ENCODE data around the gene LEPROT. TPM values are rescaled to one million over a fixed set of nuclear protein-coding genes. Genes with fewer than 3 reads are reported as not detected.

Gene LEPROT
- total RNA-seq, 2 experiments from 2014 or later = 11.3 to 12.6 TPM

GRCh38 chr1:65425697-65426096 is 5.2 kb downstream of the LEPROT start:
- TF ChIP-seq, protein P1, sequence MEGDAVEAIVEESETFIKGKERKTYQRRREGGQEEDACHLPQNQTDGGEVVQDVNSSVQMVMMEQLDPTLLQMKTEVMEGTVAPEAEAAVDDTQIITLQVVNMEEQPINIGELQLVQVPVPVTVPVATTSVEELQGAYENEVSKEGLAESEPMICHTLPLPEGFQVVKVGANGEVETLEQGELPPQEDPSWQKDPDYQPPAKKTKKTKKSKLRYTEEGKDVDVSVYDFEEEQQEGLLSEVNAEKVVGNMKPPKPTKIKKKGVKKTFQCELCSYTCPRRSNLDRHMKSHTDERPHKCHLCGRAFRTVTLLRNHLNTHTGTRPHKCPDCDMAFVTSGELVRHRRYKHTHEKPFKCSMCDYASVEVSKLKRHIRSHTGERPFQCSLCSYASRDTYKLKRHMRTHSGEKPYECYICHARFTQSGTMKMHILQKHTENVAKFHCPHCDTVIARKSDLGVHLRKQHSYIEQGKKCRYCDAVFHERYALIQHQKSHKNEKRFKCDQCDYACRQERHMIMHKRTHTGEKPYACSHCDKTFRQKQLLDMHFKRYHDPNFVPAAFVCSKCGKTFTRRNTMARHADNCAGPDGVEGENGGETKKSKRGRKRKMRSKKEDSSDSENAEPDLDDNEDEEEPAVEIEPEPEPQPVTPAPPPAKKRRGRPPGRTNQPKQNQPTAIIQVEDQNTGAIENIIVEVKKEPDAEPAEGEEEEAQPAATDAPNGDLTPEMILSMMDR (IDR thresholded peaks at IDR 0.05) = no peak
- no peak overlapping the region for H3K4me3 Mint-ChIP-seq
- no peaks in the 10 kb centered on the region for H3K9me3 Mint-ChIP-seq
- H3K36me3 Mint-ChIP-seq (ENCODE audit: low read depth) = peaks cover 23% of the 10 kb centered on the region
- H3K4me1 Mint-ChIP-seq (ENCODE audit: low read depth) = peaks cover under 1% of the 10 kb centered on the region
- ChIA-PET POLR2A (no interaction called here), CTCF (interaction anchor here (1.5 kb wide), 1 partner anchor 355 kb away, joined by 4 read pairs; no protein-coding TSS in a partner anchor)
- H3K27ac Mint-ChIP-seq = no peak overlapping the region
- ATAC-seq (no peak), DNase-seq (no peak)
- intact Hi-C loops (cut with micrococcal nuclease) = no loop called here
- H3K27me3 Mint-ChIP-seq = no peaks in the 10 kb centered on the region

GRCh38 chr1:65429078-65429477 is 8.6 kb downstream of the LEPROT start:
- Mint-ChIP-seq H3K4me3 (no peak overlapping the region), H3K27ac (no peak overlapping the region), H3K27me3 (no peaks in the 10 kb centered on the region), H3K4me1 (ENCODE audit: low read depth) (peaks cover 4% of the 10 kb centered on the region), H3K9me3 (no peaks in the 10 kb centered on the region), H3K36me3 (ENCODE audit: low read depth) (peaks cover 23% of the 10 kb centered on the region)
- ChIA-PET CTCF (interaction anchor here (0.7 to 1.4 kb wide), 3 partner anchors 12 to 219 kb away, joined by 3 to 6 read pairs (median 3); no protein-coding TSS in a partner anchor), POLR2A (no interaction called here)
- intact Hi-C loops (cut with micrococcal nuclease) = no loop called here
- DNase-seq = no peak
- TF ChIP-seq, protein P1 (IDR thresholded peaks at IDR 0.05) = no peak
- ATAC-seq = no peak

DNA sequence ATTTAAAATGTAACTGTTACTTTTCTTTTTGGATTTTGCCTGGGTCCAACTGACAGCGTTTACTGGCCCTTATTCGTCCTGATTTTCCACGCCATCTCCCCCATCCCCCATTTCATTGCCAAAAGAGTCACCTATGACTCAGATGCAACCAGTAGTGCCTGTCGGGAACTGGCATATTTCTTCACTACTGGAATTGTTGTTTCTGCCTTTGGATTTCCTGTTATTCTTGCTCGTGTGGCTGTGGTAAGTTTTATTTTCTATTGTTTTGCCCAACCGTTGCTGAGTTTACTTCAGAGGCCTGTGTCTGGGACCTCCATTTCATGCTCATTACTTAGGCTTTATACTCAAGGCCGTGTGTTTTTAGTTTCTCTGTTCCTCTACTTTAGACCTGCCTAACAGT is 9.3 kb downstream of the LEPROT start:
- ATAC-seq (no peak), DNase-seq (no peak)
- Mint-ChIP-seq H3K36me3 (ENCODE audit: low read depth) (peaks cover 20% of the 10 kb centered on the region), H3K27me3 (no peaks in the 10 kb centered on the region), H3K27ac (no peak overlapping the region), H3K4me1 (ENCODE audit: low read depth) (peaks cover 4% of the 10 kb centered on the region), H3K4me3 (no peak overlapping the region), H3K9me3 (no peaks in the 10 kb centered on the region)
- ChIA-PET CTCF (interaction anchor here (1.2 to 2.6 kb wide), 9 partner anchors 8 to 275 kb away, joined by 3 to 18 read pairs (median 8); partner anchors contain the start of genes LEPR and LEPROT), POLR2A (no interaction called here)
- TF ChIP-seq, protein P1 (IDR thresholded peaks at IDR 0.05) = no peak
- intact Hi-C loops (cut with micrococcal nuclease) = loop anchor here (5.0 kb wide), 1 partner anchor 257 kb away; no protein-coding TSS in a partner anchor

DNA sequence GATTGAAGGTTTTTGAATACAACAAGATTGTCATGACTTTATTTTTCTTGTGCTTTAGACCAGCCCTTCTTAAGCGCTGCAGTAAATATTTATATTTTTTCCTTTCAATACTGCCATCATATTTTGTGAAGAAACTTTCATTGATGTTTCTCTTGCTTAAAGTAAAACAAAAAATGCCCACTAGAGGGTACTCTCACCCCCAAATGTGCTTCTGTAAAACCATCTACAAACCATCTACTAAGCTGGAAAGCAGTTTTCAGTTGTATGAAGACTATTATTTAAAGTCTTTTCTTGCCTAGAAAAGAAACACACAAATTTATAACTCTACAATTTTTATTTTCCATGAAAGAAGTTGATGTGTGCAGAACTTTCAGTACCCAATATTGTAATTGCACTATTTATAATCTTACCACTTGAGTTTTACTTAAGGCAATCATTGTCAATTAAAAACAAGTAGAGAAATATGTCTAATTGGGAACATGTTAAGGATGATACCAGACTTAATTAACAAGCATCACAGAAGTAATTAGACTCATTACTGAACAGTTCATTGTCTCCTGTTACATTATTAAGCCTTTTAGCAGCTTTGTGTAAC is 10.7 kb downstream of the LEPROT start:
- ATAC-seq = peak; percentile 34
- no peaks in the 10 kb centered on the region for H3K9me3 Mint-ChIP-seq
- intact Hi-C loops (cut with micrococcal nuclease) = loop anchor here (5.0 kb wide), 1 partner anchor 256 kb away; no protein-coding TSS in a partner anchor
- H3K36me3 Mint-ChIP-seq (ENCODE audit: low read depth) = peaks cover 10% of the 10 kb centered on the region
- CTCF ChIA-PET = interaction anchor here (0.7 to 2.6 kb wide), 18 partner anchors 10 to 273 kb away, joined by 3 to 18 read pairs (median 5); partner anchors contain the start of genes LEPR and LEPROT
- no peaks in the 10 kb centered on the region for H3K27me3 Mint-ChIP-seq
- H3K4me3 Mint-ChIP-seq = no peak overlapping the region
- peaks cover 4% of the 10 kb centered on the region for H3K4me1 Mint-ChIP-seq (ENCODE audit: low read depth)
- H3K27ac Mint-ChIP-seq = no peak overlapping the region
- TF ChIP-seq, protein P1 (IDR thresholded peaks at IDR 0.05) = peak; percentile 63
- DNase-seq = no peak
- POLR2A ChIA-PET = no interaction called here

- H3K27ac Mint-ChIP-seq = no peak overlapping the region
- no peaks in the 10 kb centered on the region for H3K9me3 Mint-ChIP-seq
- DNase-seq (no peak), ATAC-seq (no peak)
- TF ChIP-seq, protein P1 (IDR thresholded peaks at IDR 0.05) = no peak
- peaks cover 4% of the 10 kb centered on the region for H3K4me1 Mint-ChIP-seq (ENCODE audit: low read depth)
- H3K27me3 Mint-ChIP-seq = no peaks in the 10 kb centered on the region
- intact Hi-C loops (cut with micrococcal nuclease) = loop anchor here (5.0 kb wide), 1 partner anchor 254 kb away; no protein-coding TSS in a partner anchor
- peaks cover 8% of the 10 kb centered on the region for H3K36me3 Mint-ChIP-seq (ENCODE audit: low read depth)
- H3K4me3 Mint-ChIP-seq = no peak overlapping the region
- ChIA-PET CTCF (interaction anchor here (1.4 kb wide), 1 partner anchor 255 kb away, joined by 4 read pairs; no protein-coding TSS in a partner anchor), POLR2A (no interaction called here)
Measured at GRCh38 chr1:65432918-65433317, 12.4 kb downstream of the LEPROT start.

Measured in activated CD8-positive, alpha-beta T cell treated with anti-CD3 and anti-CD28 coated beads for 36 hours (primary cell).